HepG2 (cell line): ENCODE data around the gene TMEM184C. TPM values are rescaled to one million over a fixed set of nuclear protein-coding genes. Genes with fewer than 3 reads are reported as not detected.

Experiments used
- ATAC-seq: fragments of 200-7000 bp; cut with Tn5 transposase; 3 replicates; pipeline ENCODE4 v1.9.1; 2020; ENCODE audit warnings: mild to moderate bottlenecking, moderate library complexity
- BruUV-seq: library from RNA; stranded (reverse); fragments of 400-500 nt; replicated peaks from 2 replicates; lab custom pipeline; 2021; lab: Mats Ljungman, UMichigan
- CTCF ChIA-PET: fragments of 300-600 bp; formaldehyde crosslinking; extraction: SDS; loops from one replicate; lab custom pipeline; 2021; ENCODE audit warnings: low total read pairs, inconsistent platforms, low intra/inter-chr PET ratio; lab: Yijun Ruan, JAX
- POLR2A ChIA-PET: fragments of 350-600 bp; sonication (Branson Sonifier 250); formaldehyde crosslinking; loops from one replicate; lab custom pipeline; 2020; ENCODE audit warnings: antibody characterized with exemption, inconsistent platforms; lab: Yijun Ruan, JAX
- DNase-seq: peaks from one replicate; pipeline ENCODE4 v3.0.0-alpha.2; 2015; ENCODE audit warnings: low spot score
- FAIRE-seq: peaks from 3 replicates; lab custom pipeline; 2011; peaks lifted over from hg19 to GRCh38; lab: Jason Lieb, UNC
- H2AFZ ChIP-seq: one replicate; pipeline ENCODE4 v1.6.1; 2011; ENCODE audit warnings: low read length, inconsistent platforms
- H3K27ac ChIP-seq: fragments of 300-600 bp; 3 replicates; pipeline ENCODE4 v1.8.0; 2011; ENCODE audit warnings: mixed run types, mild to moderate bottlenecking, mixed read lengths, low read length, inconsistent platforms; ENCODE audit not compliant: insufficient read depth; ENCODE audit errors: extremely low read length
- H3K27me3 ChIP-seq, 2 experiments: fragments of 200-600 bp in 1 of 2; 2 replicates in 1 of 2; 3 replicates in 1 of 2; pipeline versions ENCODE4 v1.6.0 to v1.8.0; 2011; ENCODE audit warnings: low read length in 2 of 2, mild to moderate bottlenecking in 2 of 2, moderate library complexity in 2 of 2, inconsistent platforms in 1 of 2; ENCODE audit not compliant: insufficient read depth in 2 of 2, control insufficient read depth in 1 of 2
- H3K36me3 ChIP-seq, 2 experiments: fragments of 200-600 bp in 1 of 2; replicated peaks in 1 of 2; 2 replicates in 1 of 2; 3 replicates in 1 of 2; pipeline versions ENCODE4 v1.5.1 to v1.8.0; 2011; ENCODE audit warnings: low read length in 2 of 2, inconsistent platforms in 1 of 2; ENCODE audit not compliant: insufficient read depth in 2 of 2, control insufficient read depth in 1 of 2
- H3K4me1 ChIP-seq: 2 replicates; pipeline ENCODE4 v1.5.1; 2012; ENCODE audit warnings: low read length, inconsistent platforms; ENCODE audit not compliant: insufficient read depth
- H3K4me2 ChIP-seq: 2 replicates; pipeline ENCODE4 v1.6.0; 2011; ENCODE audit warnings: low read depth, low read length, inconsistent platforms
- H3K4me3 ChIP-seq, 3 experiments: fragments of 200-600 bp in 1 of 3; sonication (generic), shearing (Covaris generic) in 1 of 3; replicated peaks in 1 of 3; 2 replicates each; pipeline ENCODE4 v1.5.1; 2011 to 2016; ENCODE audit warnings: low read length in 3 of 3, inconsistent platforms in 2 of 3, low read depth in 2 of 3, mild to moderate bottlenecking in 2 of 3, control low read depth in 1 of 3, mixed read lengths in 1 of 3; ENCODE audit not compliant: insufficient read depth in 1 of 3
- H3K79me2 ChIP-seq: one replicate; pipeline ENCODE4 v1.6.1; 2011; ENCODE audit warnings: low read length, inconsistent platforms; ENCODE audit not compliant: insufficient read depth
- H3K9ac ChIP-seq: 2 replicates; pipeline ENCODE4 v1.6.0; 2011; ENCODE audit warnings: mild to moderate bottlenecking, low read depth, low read length, inconsistent platforms; ENCODE audit not compliant: insufficient read depth
- H3K9me3 ChIP-seq: 2 replicates; pipeline ENCODE4 v1.5.1; 2012; ENCODE audit warnings: mild to moderate bottlenecking, low read length
- H4K20me1 ChIP-seq: 2 replicates; pipeline ENCODE4 v1.6.0; 2011; ENCODE audit warnings: inconsistent platforms, mild to moderate bottlenecking, low read length, moderate library complexity; ENCODE audit not compliant: insufficient read depth
- IKZF4 ChIP-seq: sonication (generic); formaldehyde crosslinking; IDR thresholded peaks from 2 replicates; pipeline ENCODE4 v1.5.1; 2020; ENCODE audit warnings: borderline replicate concordance, mild to moderate bottlenecking, low read depth, missing genetic modification reagents; ENCODE audit errors: not compliant biosample characterization
- SCMH1 ChIP-seq: sonication (generic); formaldehyde crosslinking; IDR thresholded peaks from 2 replicates; pipeline ENCODE4 v1.9.0; 2021; ENCODE audit warnings: missing genetic modification reagents, mild to moderate bottlenecking, borderline replicate concordance
- SMARCC2 ChIP-seq: fragments of 450-650 bp; IDR thresholded peaks from 2 replicates; pipeline ENCODE4 v1.6.1; 2017; ENCODE audit warnings: antibody characterized with exemption, mild to moderate bottlenecking
- XBP1 ChIP-seq: sonication (generic); formaldehyde crosslinking; IDR thresholded peaks from 2 replicates; pipeline ENCODE4 v1.5.0; 2020; ENCODE audit warnings: missing genetic modification reagents
- ZFY ChIP-seq: sonication (generic); formaldehyde crosslinking; IDR thresholded peaks from 2 replicates; pipeline ENCODE4 v1.4.0; 2020; ENCODE audit warnings: missing genetic modification reagents
- ZNF263 ChIP-seq: sonication (generic); formaldehyde crosslinking; IDR thresholded peaks from 2 replicates; pipeline ENCODE4 v1.4.0; 2020; ENCODE audit warnings: missing genetic modification reagents
- ZNF496 ChIP-seq: sonication (generic); formaldehyde crosslinking; IDR thresholded peaks from 2 replicates; pipeline ENCODE4 v1.8.1; 2023; ENCODE audit warnings: mild to moderate bottlenecking, moderate library complexity, missing genetic modification reagents; ENCODE audit not compliant: insufficient replicate concordance
- in situ Hi-C: cut with HindIII; loops from 2 replicates; pipeline ENCODE4 v1.10.0; 2017; ENCODE audit warnings: low pct_unique_long_range_greater_than_20kb; ENCODE audit not compliant: extremely low pct_ligation_motif_present
- intact Hi-C: fragments of 100-400 bp; cut with micrococcal nuclease; formaldehyde crosslinking; loops from one replicate; pipeline ENCODE4 v1.10.0; 2022; ENCODE audit not compliant: unreplicated experiment
- polyA plus RNA-seq, 8 experiments: library from polyadenylated mRNA; depleted of rRNA in 3 of 8; stranded (reverse) in 7 of 8; unstranded in 1 of 8; fragments of >200 nt; fragmentation: Illumina TruSeq in 4 of 8; extraction: Trizol in 4 of 8; gene quantifications; 2 replicates each; pipeline versions ENCODE4 v1.2.1 to v1.2.3, GENCODE V29; 2011 to 2016; ENCODE audit warnings: low read depth in 4 of 8, missing spikeins in 1 of 8, mixed read lengths in 1 of 8; ENCODE audit not compliant: insufficient read depth in 1 of 8
- total RNA-seq, 5 experiments: library from RNA; depleted of rRNA; stranded (reverse); fragments of >200 nt; fragmentation: Illumina TruSeq; extraction: Trizol; gene quantifications; 2 replicates each; pipeline ENCODE4 v1.2.3, GENCODE V29; 2016; ENCODE audit warnings: low read depth in 1 of 5
- TF ChIP-seq, protein P1 (sequence below): sonication (generic); formaldehyde crosslinking; IDR thresholded peaks from 2 replicates; pipeline ENCODE4 v1.4.0; 2020; ENCODE audit warnings: missing genetic modification reagents, borderline replicate concordance

Gene TMEM184C
- total and polyA plus RNA-seq, 2 of the 13 experiments (the other 11 are each of a cell fraction or from before 2014, with no cell fraction given), result 13.9 to 26.1 TPM

GRCh38 chr4:147635348-147635747 is 18.2 kb downstream of the TMEM184C start:
- Histone ChIP-seq H3K9me3 (no peaks in the 10 kb centered on the region), H3K36me3 (peaks cover 0 to 40% of the 10 kb centered on the region in 2 experiments; a peak in 3 of 5 replicates), H3K27ac (no peak overlapping the region), H3K27me3 (no peaks in the 10 kb centered on the region), H3K4me1 (no peaks in the 10 kb centered on the region), H2AFZ (no peak overlapping the region), H3K79me2 (no peaks in the 10 kb centered on the region), H3K9ac (no peak overlapping the region), H3K4me2 (no peak overlapping the region), H3K4me3 (no peak overlapping the region), H4K20me1 (no peaks in the 10 kb centered on the region)
- POLR2A ChIA-PET, result no interaction called here
- ATAC-seq (no peak), DNase-seq (no peak), FAIRE-seq (no peak)
- in situ Hi-C loops, result no loop called here
- no TSS peak for BruUV-seq
- CTCF ChIA-PET, result no interaction called here
- TF ChIP-seq IKZF4 (no peak), SCMH1 (no peak), ZFY (CRISPR knock-in tag) (no peak), XBP1 (CRISPR knock-in tag) (no peak), ZNF263 (no peak), ZNF496 (no peak), SMARCC2 (no peak)
- TF ChIP-seq, protein P1, sequence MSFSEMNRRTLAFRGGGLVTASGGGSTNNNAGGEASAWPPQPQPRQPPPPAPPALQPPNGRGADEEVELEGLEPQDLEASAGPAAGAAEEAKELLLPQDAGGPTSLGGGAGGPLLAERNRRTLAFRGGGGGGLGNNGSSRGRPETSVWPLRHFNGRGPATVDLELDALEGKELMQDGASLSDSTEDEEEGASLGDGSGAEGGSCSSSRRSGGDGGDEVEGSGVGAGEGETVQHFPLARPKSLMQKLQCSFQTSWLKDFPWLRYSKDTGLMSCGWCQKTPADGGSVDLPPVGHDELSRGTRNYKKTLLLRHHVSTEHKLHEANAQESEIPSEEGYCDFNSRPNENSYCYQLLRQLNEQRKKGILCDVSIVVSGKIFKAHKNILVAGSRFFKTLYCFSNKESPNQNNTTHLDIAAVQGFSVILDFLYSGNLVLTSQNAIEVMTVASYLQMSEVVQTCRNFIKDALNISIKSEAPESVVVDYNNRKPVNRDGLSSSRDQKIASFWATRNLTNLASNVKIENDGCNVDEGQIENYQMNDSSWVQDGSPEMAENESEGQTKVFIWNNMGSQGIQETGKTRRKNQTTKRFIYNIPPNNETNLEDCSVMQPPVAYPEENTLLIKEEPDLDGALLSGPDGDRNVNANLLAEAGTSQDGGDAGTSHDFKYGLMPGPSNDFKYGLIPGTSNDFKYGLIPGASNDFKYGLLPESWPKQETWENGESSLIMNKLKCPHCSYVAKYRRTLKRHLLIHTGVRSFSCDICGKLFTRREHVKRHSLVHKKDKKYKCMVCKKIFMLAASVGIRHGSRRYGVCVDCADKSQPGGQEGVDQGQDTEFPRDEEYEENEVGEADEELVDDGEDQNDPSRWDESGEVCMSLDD (CRISPR knock-in tag), result no peak
- intact Hi-C loops, result no loop called here
